GM19395 (cell line): ENCODE data around the gene PHYHD1.
"Not testable (repeated sequence)": the region's sequence is repeated elsewhere in the genome, so short reads cannot be mapped to it uniquely, and the experiment has no call there.

Source experiments
- ATAC-seq: cut with Tn5 transposase; IDR thresholded peaks from one replicate; pipeline ENCODE4 v1.9.1; 2021; ENCODE audit warnings: mild to moderate bottlenecking, moderate library complexity; ENCODE audit not compliant: unreplicated experiment

Gene PHYHD1

GRCh38 chr9:128919402-128920089 lies 1.2 kb upstream of the PHYHD1 start:
- ATAC-seq = no peak

GRCh38 chr9:128921881-128922763 lies 1.3 kb downstream of the PHYHD1 start:
- ATAC-seq = no peak

- ATAC-seq = no peak
These were observed 2.7 kb downstream of the PHYHD1 start for GRCh38 chr9:128923493-128923883.

- no peak for ATAC-seq
These were observed 7.1 kb downstream of the PHYHD1 start for GRCh38 chr9:128927731-128928411.

- no peak for ATAC-seq
These were observed 7.8 kb downstream of the PHYHD1 start for GRCh38 chr9:128928624-128929023.

- ATAC-seq = no peak
These were observed 8.8 kb downstream of the PHYHD1 start for GRCh38 chr9:128929560-128929959.

GRCh38 chr9:128933731-128934130 lies 12.9 kb downstream of the PHYHD1 start:
- ATAC-seq = no peak

GRCh38 chr9:128936171-128936865 lies 15.5 kb downstream of the PHYHD1 start:
- no peak for ATAC-seq

GRCh38 chr9:128937310-128938165 lies 16.8 kb downstream of the PHYHD1 start:
- no peak for ATAC-seq

- ATAC-seq = no peak
These were observed 19.6 kb downstream of the PHYHD1 start for GRCh38 chr9:128940271-128940921.

- no peak for ATAC-seq
These were observed 20.4 kb downstream of the PHYHD1 start for GRCh38 chr9:128940946-128941755.

GRCh38 chr9:128943832-128944620 lies 23.2 kb downstream of the PHYHD1 start:
- no peak for ATAC-seq

GRCh38 chr9:128944966-128945365 lies 24.2 kb downstream of the PHYHD1 start:
- not testable (repeated sequence) for ATAC-seq

GRCh38 chr9:128945798-128946501 lies 25.2 kb downstream of the PHYHD1 start:
- ATAC-seq = no peak

GRCh38 chr9:128946571-128947276 lies 25.9 kb downstream of the PHYHD1 start:
- peak; percentile 26 for ATAC-seq

GRCh38 chr9:128947277-128947526 lies 26.4 kb downstream of the PHYHD1 start:
- no peak for ATAC-seq
